HG03139 (cell line): ENCODE data around the gene MAPK8IP3.

Experiments
- ATAC-seq: cut with Tn5 transposase; IDR thresholded peaks from one replicate; pipeline ENCODE4 v1.9.1; 2021; ENCODE audit not compliant: unreplicated experiment

MAPK8IP3 gene

DNA sequence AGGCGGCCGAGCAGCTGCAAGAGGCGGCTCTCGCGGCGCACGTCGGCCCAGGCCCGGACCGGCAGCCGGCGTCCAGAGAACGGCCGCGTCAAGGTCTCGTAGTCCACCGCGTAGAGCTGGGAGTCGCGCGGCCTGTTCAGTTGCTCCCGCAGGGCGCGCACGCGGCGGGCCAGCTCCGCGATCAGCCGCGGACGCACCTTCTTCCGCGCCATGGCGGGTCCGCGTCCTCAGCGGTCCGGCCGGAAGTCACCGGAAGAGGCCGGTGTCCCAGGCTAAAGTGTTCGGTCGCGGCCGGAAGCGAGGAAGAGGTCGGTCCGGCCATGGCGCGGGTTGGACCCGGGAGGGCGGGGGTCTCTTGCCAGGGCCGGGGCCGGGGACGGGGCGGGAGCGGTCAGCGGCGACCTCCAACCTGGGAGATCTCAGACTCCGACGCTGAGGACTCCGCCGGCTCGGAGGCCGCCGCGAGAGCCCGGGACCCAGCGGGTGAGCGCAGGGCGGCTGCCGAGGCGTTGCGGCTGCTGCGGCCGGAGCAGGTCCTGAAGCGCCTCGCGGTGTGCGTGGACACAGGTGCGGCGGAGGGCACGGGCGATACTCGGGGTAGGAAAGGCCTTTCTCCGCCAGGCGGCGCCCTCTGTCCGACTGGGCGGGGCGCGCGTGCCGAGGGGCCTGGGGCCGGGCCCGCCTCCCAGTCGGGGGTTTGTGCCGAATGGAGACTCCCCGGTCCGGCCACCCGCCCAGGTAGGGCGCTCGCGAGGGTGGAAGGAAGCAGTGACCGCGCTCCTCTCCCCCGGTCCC lies 67.1 kb downstream of the MAPK8IP3 start, which contains the start of gene MRPS34:
MRPS34 (minus strand) TSS at position 227 of the 795 bp plus-strand sequence; CDS start at position 212, 15 bp downstream.
- peak; percentile 41 for ATAC-seq

DNA sequence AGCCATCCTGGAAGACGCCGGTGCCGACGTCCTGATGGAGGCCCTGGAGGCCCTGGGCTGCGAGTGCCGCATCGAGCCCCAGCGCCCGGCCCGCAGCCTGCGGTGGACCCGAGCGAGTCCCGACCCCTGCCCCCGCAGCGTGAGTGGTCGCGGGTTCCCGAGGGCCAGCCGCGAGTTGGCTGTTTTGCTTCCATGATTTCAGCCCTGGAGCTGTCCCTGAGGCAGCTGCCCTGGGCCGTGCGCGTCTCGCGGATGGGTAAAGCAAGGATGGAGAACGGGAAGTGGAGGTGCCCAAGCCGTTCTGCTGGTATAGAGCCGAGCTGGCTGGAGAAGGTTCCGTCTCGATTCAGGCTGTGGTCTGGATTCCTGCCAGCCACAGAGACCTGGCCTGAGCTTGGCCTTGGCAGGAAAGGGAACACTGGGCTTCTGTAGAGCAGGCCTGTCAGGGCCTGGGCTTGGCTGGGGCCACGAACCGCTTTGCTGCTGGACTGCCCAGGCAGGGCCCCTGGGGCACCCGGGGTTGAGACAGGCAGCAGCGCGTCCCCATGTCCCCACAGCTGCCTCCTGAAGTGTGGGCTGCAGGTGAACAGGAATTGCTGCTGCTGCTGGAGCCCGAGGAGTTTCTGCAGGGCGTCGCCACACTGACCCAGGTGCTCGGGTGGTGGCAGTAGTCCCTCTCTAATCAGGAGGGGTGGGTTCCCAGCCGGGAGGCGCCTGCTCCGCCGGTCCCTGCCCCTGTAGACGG lies 67.9 kb downstream of the MAPK8IP3 start:
- no peak for ATAC-seq

DNA sequence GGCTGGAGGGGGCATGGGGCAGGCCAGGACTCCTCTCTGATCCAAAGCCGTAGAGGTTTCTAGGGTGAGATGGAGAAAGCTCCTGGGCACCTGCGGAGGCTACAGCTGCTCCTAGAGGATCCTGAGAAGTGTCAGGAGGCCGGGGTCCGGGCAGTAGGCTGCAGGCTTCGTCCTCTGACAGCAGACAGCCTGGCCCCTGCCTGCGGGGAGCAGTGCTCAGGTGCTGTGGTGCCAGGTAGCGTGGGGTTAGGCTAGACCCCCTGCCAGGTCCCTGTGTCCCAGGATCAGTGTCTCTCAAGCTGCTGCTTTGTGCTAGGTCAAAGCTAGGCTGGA lies 68.4 kb downstream of the MAPK8IP3 start:
- ATAC-seq: no peak

DNA sequence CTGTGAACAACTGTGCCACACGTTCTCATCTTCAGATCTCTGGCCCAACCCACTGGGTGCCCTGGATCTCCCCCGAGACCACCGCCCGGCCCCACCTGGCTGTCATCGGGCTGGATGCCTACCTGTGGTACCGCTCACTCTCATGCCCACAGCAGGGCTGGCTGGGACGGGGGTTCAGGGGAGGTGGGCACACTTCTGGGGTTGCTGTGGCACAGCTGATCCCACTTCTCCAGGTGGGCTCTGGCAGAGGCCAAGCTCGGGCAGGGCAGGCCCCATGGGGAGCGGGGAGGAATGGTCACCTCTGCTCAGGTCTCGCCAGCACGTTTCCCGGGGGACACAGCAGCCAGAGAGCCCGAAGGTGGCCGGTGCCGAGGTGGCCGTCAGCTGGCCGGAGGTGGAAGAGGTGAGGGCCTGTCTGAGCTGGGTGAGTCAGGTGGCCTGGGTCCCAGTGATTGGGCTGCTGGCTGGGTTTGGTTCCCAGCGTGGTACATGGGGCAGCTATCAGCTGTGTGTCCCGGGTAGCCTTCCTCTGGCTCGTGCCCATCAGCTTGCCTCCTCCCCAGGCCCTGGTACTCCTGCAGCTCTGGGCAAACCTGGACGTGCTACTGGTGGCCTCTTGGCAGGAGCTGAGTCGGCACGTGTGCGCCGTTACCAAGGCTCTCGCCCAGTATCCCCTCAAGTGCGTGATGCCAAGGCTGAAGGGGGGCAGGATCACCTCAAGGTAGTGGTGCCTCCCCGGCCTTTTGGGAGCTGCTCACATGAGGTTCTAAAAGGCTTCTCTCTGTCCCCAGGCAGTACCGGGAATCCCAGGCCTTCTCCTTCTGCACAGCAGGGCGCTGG lies 69.2 kb downstream of the MAPK8IP3 start:
- no peak for ATAC-seq

DNA sequence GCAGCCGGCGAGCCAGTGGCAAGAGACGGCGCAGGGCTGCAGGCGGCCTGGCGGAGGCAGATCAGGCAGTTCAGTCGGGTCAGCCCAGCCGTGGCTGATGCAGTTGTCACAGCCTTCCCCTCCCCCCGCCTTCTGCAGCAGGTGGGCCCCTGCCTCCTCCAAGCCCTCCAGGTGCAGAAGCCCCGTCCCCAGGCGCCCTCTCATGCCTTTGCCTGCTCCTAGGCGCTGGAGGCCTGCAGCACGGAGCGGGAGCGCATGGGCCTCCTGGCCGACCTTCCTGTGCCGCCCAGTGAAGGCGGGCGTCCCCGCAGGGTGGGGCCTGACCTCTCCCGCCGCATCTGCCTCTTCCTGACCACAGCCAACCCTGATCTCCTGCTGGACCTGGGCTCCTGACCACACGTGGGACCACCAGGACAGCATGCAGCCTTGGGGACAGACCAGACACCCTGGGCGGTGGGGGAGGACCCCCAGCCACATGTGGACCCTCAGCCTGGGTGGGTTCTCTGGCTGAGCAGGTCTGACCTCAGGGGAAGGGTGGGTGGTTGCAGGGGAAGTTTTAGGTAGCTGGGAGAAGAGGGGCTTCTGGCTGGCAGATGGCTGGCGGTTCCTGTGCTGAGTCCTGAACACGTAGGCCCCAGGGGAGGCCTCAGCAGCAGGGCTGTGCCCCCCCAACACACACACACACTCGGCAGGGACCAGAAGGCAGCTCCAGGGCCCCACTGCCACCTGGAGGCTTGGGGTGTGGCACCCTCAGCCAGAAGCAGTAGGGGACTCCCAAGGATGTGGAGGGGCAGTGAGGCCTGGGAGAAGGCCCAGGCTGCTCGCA lies 70.1 kb downstream of the MAPK8IP3 start:
- no peak for ATAC-seq

DNA sequence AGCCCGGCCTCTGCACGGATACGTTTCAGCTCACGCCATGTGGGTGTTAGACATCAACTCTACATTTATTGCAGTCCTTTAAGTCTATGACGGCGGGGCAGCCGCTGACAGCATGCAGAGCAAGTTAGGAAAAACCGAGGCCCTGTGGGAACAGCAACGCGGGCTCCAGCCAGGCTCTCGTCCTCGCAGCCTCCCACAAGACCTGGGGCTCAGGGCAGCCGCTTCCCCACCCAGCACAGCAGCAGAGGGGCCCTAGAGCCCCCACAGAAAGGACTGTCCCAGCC lies 70.6 kb downstream of the MAPK8IP3 start:
- no peak for ATAC-seq

DNA sequence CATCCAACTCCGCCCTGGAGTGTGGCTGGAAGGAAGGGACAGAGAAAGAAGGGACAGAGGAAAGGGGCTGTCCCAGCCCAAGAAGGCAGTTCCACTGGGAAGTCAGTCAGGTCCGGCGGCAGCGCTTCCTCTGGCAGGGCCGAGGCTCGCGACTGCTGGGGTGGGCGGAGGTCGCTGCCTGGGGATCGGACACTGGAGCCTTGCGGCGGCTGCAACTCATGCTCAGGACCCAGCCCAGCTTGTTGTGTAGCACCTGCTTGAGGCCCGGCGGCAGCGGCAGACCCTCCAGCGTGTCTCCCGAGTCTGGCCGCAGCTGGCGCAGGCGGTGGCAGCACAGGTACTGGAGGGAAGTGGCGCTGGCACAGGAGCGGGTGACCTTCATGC lies 71.0 kb downstream of the MAPK8IP3 start:
- ATAC-seq: no peak

DNA sequence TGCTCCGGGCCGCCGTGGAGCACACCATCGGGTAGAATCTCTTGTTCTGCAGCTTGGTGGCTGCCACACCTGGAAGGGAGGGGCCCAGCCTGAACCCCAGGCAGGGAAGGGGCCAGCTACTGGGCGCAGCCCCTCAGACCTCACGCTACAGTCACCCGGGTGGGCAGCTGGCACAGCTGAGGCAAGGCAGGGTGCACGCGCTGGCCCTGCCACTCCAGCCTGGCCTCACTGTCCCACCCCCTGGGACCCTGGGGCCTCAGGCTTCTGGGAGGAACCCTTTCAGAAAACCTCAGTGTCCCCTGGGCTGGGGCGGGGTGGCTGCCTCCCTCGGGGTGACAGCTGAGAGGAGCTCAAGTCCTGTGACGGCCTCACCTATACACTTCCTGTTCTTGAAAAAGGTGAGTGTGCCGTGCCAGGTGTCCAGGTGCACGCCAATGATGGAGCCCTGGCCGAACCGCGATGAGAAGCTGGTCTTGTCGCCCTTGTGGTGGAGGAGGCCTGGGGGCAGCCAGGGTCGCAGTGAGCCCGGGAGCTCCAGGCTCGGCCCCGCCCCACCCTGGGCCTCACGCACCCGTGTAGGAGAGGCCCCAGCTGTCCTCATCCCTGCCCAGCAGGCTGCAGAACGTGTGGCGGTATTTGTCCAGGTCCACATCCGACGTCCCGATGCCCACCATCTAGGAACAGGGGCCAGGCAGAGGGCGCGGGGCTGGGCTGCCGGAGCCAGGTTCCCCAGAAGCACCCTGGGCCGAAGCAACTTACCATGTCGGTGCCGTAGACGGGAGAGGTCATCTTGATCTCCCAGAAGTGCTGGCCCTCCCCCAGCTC lies 71.6 kb downstream of the MAPK8IP3 start:
- ATAC-seq: no peak

DNA sequence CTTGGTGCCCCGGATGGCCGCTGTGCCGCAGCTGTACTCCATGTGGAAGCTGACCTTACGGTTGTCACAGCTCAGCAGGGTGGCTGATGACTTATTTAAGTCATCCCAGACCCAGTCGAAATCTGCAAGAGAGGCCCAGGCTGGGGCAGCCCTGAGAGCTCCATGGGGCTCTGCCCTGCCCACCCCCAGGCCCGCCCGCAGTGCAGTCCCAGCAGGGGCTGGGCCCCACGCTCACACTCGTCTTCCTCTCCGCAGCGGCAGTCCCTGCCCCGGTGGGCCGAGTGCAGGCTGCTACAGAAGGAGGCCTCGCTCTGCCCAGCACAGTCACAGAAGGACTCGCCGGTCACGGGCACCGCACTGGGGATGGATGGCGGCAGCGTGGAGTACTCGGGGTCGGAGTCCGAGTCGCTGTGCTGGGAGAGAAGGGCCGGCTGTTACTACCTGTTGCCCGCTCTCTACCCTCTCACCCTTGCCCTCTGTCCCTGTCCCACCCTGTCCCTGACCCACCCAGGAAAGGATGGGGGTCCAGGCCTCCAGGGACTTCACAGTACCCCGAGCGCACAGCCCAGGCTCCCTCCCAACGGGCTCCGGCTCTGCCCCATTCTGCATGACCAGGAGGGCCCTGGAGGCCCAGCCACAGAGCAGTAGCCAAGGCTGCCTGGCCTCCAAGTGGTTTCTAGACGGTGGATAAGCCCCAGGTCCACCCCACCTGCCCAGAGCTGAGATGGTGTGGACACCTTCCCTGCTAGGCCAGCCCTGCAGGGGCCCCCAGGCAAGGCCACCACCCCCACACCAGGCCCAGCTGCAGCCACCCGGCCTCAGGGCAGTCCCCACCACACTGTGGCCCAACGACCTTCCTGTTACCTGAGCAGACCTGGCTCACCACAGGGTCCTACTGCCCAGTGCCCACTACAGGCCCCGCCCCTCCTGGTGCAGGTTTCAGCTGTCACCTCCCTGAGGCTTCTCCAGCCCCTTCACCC lies 72.5 kb downstream of the MAPK8IP3 start:
- no peak for ATAC-seq

DNA sequence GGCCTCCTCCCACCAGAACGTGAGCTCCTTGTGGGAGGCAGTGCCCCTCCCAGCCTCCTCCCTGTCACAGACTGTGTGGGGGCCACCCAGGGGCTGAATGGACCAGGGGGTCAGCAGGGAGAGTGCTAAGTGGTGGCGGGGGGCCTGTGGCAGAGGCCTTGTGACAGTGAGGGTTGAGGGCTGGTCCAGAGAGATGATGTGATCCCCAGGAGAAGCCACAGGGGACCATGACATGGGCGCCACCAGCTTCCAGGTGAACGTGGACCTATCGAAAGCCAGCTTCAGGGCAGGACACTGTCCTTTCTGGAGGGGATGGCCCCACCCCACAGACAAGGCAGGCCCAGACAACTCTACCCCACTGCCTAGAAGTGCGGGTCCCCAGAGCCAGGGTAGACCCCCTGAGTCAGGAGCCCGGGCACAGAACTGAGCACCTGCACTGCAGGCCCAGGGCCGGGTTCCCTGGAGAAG lies 73.3 kb downstream of the MAPK8IP3 start:
- ATAC-seq: no peak

DNA sequence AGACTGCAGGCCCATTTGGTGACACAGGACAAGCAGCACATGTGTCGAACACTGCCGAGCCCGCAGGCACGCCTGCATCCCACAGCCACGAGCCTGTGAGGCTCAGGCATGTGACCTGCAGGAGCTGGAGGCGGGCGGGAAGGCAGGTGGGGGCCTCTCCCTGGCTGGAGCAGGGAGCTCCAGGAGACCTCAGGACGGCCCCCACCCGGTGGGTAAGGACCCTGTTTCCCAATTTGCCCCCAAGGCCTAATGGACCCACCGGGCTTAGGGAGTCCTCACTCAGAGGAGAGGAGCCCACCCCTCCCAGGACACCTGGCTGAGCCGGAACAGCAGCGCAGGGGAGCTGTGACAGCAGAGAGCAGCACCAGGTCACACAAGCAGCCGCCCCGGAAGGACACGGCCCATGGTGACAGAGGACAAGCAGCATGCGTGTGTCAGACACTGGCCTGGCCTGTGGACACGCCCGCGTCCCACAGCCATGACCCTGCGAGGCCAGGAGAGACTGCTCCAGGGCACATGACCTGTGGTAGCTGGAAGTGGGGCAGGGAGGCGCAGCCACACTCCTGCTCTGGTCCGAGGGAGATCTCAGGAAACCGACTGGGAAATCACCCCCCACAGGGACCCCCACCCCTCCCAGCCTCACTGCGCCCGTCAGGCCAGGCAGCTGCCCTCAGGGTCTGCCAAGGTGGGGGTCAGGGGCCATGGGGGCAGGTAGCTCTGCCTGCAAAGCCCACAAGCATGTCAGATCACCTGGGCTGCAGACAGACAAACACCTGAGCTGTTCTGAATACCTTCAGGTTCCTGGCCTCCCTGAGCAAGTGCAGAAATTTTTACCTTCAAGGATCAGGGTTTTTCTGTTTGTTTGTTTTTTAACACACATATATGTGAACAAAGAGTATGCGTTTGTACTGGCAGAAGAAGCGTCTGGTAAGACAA lies 74.0 kb downstream of the MAPK8IP3 start:
- no peak for ATAC-seq

DNA sequence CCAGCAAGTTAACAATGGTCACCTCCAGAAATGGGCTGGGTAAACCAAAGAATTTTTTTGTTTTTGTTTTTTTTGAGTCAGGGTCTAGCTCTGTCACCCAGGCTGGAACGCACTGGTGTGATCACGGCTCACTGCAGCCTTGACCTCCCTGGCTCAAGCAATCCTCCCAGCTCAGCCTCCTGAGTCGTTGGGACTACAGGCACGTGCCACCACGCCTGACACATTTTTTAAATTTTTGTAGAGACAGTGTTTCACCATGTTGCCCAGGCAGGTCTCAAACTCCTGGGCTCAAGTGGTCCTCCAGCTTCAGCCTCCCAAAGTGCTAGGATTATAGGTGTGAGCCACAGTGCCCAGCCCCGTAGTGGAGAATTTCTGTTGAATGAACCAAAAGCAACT lies 74.7 kb downstream of the MAPK8IP3 start:
- no peak for ATAC-seq

DNA sequence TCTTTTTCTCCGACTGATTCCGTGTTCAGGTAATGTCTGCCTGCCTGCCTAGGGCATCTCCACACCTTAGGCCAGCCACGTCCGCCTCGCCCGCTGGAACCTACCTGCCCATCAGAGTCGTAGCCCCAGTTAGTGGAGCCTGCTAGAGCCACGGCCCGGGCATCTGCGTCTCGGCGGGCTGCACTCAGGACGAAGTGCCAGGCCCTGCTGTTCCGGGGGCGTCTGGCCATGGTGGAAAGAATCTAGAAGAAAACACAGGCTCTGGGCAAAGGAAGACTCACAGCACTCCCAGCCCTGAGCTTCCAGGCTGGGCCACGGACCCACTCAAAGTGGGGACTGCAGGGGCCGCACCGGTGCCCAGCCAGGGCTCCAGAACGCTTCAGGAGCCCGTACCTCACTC lies 75.3 kb downstream of the MAPK8IP3 start:
- ATAC-seq: no peak

DNA sequence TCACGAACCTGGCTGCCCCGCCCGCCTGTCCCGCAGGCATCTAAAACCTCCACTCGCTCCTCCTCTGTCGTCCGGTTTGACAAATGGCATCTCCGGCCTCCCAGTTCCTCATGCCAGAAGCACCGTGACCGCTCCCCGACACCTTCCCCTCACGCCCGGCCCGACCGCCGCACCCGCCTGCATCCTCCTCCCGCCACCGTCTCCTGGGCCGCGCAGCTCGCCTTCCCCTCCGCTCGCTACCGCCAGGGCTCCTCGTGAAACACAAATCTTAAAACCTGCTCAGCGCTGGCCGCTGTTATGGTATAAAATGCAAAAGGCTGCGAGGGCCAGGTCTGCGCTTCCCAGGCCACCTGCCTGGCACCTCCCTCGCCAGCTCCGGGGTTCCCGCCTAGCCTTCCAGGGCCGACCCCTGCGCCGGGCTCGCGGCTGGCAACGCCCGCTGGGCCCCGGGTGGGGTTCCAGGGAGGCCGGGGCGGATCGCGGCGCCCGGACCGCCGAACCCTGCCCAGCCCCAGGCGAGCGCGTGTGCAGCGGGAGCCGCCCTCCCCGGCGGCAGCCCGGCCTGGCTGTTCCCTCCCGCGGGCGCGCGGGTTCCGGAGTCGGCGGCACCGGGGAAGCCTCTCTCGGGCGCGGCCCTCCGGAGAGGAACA lies 75.9 kb downstream of the MAPK8IP3 start:
- peak; percentile 1 for ATAC-seq

DNA sequence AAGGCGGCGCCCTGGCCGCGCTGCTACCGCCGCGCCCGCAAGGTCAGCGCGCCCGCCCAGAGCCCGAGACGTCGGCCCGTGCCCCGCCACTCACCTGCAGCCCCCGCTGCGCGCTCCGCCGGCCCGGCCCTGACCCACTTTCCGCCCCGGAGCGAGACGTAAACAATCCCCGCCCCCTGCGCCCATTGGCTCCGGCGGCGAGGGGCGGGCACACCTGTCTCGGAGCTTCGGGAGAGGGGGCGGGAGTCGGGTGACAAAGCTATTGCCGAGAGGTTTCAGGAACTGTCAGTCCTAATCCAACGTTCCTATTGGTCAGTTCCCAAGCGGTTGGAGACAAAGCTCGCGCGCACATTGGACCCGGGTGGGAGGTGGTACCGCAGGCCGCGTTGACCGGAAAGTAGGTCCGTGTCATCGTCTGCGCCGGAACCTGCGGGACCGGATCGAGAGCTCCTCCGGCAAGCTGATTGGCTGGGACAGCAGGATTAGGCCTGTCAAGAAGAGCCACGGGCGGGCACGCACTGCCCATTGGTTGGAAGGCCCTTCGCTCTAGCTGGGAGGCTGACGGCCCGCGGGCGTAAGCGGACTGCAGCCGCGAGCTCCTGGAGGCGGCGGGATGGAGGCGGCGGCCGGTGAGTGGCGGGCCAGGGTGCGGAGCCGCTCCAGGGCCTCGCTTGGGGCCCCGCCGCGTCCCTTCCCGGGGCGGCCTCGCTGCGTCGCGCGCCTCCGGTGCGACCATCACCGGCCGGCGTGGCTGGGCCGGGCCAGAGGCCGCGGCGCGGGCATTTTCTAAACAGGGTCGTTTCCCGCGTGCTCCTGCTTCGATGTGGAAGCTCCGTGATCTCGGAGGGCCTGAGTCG lies 76.6 kb downstream of the MAPK8IP3 start, which contains the start of the genes NUBP2 and SPSB3:
NUBP2 (plus strand) TSS at position 553 of the 857 bp plus-strand sequence; CDS start at position 614, 61 bp downstream.
SPSB3 (minus strand) TSS at position 164 of the 857 bp plus-strand sequence. CDS start 1,088 bp downstream, outside the sequence.
- ATAC-seq: peak; percentile 79
